ENCODE data around the gene CLDN22. TPM values are rescaled to one million over a fixed set of nuclear protein-coding genes. Genes with fewer than 3 reads are reported as not detected.

Gene CLDN22
- total RNA-seq, 1 experiment from 2014 or later = not detected

DNA sequence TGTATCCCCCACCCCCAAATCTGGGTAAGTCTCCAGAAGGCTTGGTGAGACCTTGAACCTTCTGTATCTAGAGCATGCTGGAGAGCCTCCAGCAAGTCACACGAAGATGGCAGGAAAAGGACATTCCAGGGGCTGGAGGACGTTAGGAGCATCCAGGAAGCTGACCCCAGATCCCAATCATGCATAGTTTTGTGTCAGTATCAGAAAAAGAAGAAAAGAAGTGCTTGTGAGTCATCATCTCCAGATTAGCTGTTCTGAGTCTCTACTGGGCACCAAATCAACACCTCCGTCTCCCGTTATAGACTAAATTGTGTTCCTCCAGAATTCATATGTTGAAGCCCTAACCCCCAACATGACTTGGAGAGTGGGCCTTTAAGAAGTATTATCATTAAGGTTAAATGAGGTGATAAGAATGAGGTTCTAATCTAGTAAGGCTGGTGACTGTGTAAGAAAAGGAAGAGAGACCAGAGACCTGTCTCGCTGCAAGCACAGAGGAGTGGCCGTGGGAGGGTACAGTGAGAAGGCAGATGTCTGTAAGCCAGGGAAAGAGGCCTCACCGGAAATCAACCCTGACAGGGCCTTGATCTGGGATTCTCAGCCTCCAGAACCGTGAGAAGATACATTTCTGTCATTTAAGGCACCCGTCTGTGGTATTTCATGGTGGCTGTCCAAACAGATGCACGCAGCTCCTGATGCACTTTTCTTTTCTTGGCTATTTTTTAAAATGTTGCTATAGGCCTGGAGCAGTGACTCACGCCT is 40.3 kb upstream of the CLDN22 start:
- no peak overlapping the region for H3K4me3 ChIP-seq (replicated peaks in 1 of 2; ENCODE audit: low read depth in 1 of 2, low read length in 2 of 2)
- peaks cover 0 to 11% of the 10 kb centered on the region in 2 experiments; a peak in 2 of 4 replicates for H3K4me1 ChIP-seq (ENCODE audit: control insufficient read depth in 1 of 2, insufficient read depth in 2 of 2, low read length in 2 of 2)
- RAD21 ChIA-PET (ENCODE audit: low non-redundant PET in 1 of 2, low total read pairs in 2 of 2, uncharacterized antibody in 2 of 2, unreplicated experiment in 2 of 2) = no interaction called here
- no peaks in the 10 kb centered on the region for H3K9me2 ChIP-seq (ENCODE audit: insufficient read depth)
- DNase-seq (ENCODE audit: low read depth, low spot score) (no peak), ATAC-seq (no peak)
- no peaks in the 10 kb centered on the region for H3K9me3 ChIP-seq (ENCODE audit: control insufficient read depth in 1 of 2, insufficient read depth in 1 of 2, low read depth in 1 of 2, low read length in 2 of 2)
- no peaks in the 10 kb centered on the region for H3K27me3 ChIP-seq (ENCODE audit: insufficient read depth, low read length)
- no peaks in the 10 kb centered on the region for H3K36me3 ChIP-seq (ENCODE audit: control insufficient read depth in 1 of 2, insufficient read depth in 2 of 2, low read length in 2 of 2)
- no peaks in the 10 kb centered on the region for H4K20me1 ChIP-seq (ENCODE audit: insufficient read depth)
- H2AFZ ChIP-seq (ENCODE audit: low read depth, low read length, poor library complexity, severe bottlenecking) = no peak overlapping the region
- intact Hi-C loops (cut with micrococcal nuclease) = no loop called here
- H3K79me2 ChIP-seq (ENCODE audit: insufficient read depth, low read length) = no peaks in the 10 kb centered on the region
- H3K27ac ChIP-seq (ENCODE audit: low read depth, low read length) = no peak overlapping the region
- no peak overlapping the region for H3K9ac ChIP-seq (ENCODE audit: low read length)
- POLR2A ChIA-PET = no interaction called here
- TF ChIP-seq, protein P1, sequence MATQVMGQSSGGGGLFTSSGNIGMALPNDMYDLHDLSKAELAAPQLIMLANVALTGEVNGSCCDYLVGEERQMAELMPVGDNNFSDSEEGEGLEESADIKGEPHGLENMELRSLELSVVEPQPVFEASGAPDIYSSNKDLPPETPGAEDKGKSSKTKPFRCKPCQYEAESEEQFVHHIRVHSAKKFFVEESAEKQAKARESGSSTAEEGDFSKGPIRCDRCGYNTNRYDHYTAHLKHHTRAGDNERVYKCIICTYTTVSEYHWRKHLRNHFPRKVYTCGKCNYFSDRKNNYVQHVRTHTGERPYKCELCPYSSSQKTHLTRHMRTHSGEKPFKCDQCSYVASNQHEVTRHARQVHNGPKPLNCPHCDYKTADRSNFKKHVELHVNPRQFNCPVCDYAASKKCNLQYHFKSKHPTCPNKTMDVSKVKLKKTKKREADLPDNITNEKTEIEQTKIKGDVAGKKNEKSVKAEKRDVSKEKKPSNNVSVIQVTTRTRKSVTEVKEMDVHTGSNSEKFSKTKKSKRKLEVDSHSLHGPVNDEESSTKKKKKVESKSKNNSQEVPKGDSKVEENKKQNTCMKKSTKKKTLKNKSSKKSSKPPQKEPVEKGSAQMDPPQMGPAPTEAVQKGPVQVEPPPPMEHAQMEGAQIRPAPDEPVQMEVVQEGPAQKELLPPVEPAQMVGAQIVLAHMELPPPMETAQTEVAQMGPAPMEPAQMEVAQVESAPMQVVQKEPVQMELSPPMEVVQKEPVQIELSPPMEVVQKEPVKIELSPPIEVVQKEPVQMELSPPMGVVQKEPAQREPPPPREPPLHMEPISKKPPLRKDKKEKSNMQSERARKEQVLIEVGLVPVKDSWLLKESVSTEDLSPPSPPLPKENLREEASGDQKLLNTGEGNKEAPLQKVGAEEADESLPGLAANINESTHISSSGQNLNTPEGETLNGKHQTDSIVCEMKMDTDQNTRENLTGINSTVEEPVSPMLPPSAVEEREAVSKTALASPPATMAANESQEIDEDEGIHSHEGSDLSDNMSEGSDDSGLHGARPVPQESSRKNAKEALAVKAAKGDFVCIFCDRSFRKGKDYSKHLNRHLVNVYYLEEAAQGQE (IDR thresholded peaks at IDR 0.05; ENCODE audit: low read depth) = no peak
- TF ChIP-seq SRF (IDR thresholded peaks at IDR 0.05; ENCODE audit: low read depth) (no peak), ELF1 (IDR thresholded peaks at IDR 0.05; ENCODE audit: borderline replicate concordance, low read depth) (no peak), POLR2AphosphoS5 (IDR thresholded peaks at IDR 0.05; ENCODE audit: low read depth, low read length) (no peak), CBX3 (IDR thresholded peaks at IDR 0.05; ENCODE audit: low read depth) (no peak), EGR1 (IDR thresholded peaks at IDR 0.05; ENCODE audit: low read depth) (no peak), SIN3A (IDR thresholded peaks at IDR 0.05; ENCODE audit: low read depth) (no peak), RAD21 (IDR thresholded peaks at IDR 0.05; ENCODE audit: low read depth) (no peak), ZNF274 (IDR thresholded peaks at IDR 0.05; ENCODE audit: low read depth, low read length) (no peak), ZFX (IDR thresholded peaks at IDR 0.05) (no peak), POLR2A (IDR thresholded peaks at IDR 0.05; ENCODE audit: borderline replicate concordance, extremely low read depth, insufficient read depth, insufficient read length) (no peak), CEBPB (IDR thresholded peaks at IDR 0.05; ENCODE audit: low read depth) (no peak), YY1 (IDR thresholded peaks at IDR 0.05; ENCODE audit: extremely low read depth, insufficient replicate concordance, low read depth, low read length) (no peak), JUND (IDR thresholded peaks at IDR 0.05) (no peak)
- TF ChIP-seq, protein P2, sequence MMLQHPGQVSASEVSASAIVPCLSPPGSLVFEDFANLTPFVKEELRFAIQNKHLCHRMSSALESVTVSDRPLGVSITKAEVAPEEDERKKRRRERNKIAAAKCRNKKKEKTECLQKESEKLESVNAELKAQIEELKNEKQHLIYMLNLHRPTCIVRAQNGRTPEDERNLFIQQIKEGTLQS (IDR thresholded peaks at IDR 0.05) = no peak
- TF ChIP-seq, protein P3, sequence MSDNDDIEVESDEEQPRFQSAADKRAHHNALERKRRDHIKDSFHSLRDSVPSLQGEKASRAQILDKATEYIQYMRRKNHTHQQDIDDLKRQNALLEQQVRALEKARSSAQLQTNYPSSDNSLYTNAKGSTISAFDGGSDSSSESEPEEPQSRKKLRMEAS (IDR thresholded peaks at IDR 0.05) = no peak
- TF ChIP-seq, protein P4, sequence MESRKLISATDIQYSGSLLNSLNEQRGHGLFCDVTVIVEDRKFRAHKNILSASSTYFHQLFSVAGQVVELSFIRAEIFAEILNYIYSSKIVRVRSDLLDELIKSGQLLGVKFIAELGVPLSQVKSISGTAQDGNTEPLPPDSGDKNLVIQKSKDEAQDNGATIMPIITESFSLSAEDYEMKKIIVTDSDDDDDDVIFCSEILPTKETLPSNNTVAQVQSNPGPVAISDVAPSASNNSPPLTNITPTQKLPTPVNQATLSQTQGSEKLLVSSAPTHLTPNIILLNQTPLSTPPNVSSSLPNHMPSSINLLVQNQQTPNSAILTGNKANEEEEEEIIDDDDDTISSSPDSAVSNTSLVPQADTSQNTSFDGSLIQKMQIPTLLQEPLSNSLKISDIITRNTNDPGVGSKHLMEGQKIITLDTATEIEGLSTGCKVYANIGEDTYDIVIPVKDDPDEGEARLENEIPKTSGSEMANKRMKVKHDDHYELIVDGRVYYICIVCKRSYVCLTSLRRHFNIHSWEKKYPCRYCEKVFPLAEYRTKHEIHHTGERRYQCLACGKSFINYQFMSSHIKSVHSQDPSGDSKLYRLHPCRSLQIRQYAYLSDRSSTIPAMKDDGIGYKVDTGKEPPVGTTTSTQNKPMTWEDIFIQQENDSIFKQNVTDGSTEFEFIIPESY (IDR thresholded peaks at IDR 0.05; ENCODE audit: extremely low read depth, insufficient replicate concordance, low read length) = no peak
- CTCF ChIA-PET = no interaction called here
- no peak overlapping the region for H3K4me2 ChIP-seq (ENCODE audit: low read length)
- no TSS peak for BruUV-seq (replicated peaks)
